Inflammatory macrophage (primary cell): ENCODE data around the gene ALOXE3.
"Not testable (repeated sequence)": the region's sequence is repeated elsewhere in the genome, so short reads cannot be mapped to it uniquely, and the experiment has no call there.

Experiments
- DNase-seq, 2 donors: peaks; one replicate each; pipeline ENCODE4 v3.0.0-alpha.2; 2020 to 2022

The ALOXE3 gene

DNA sequence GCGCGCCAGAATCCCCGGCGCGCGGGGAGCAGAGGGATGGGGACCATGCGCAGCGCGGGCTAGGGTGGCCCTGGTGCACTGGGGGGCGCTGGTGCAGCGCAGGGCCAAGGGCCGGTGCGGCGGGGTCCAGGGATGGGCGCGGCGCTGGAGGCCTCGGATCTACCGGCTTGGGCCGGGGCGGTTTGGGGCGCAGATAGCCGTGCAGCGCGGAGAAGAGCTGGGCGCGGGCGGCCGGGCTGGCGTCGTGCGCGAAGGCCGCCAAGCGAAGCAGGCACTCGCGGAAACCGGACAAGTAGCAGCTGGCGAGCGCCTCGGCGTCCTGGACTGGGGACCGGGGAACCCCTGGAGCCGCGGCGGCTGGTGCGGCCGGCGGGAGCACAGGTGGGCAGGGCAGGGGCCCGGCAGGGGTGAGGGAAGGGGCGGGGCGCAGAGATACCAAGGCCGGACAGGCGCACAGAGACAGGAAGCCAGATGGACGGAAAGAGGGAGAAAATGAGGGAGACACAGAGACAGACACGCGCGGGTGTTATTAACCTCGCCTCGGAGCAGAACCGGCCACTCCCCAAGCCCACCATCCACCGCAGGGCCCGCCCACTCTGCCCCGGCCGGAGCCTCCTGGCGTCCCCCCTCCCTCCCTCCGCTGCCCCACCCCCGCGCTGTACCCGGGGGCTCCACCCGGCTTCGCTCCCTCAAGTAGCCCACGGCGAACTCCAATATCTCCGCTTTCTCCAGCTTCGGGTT, 3.5 kb upstream of the ALOXE3 start:
- DNase-seq: peak in 1 of 2 donors; percentile 40

GRCh38 chr17:8121407-8121680, 3.0 kb upstream of the ALOXE3 start:
- DNase-seq: no peak

DNA sequence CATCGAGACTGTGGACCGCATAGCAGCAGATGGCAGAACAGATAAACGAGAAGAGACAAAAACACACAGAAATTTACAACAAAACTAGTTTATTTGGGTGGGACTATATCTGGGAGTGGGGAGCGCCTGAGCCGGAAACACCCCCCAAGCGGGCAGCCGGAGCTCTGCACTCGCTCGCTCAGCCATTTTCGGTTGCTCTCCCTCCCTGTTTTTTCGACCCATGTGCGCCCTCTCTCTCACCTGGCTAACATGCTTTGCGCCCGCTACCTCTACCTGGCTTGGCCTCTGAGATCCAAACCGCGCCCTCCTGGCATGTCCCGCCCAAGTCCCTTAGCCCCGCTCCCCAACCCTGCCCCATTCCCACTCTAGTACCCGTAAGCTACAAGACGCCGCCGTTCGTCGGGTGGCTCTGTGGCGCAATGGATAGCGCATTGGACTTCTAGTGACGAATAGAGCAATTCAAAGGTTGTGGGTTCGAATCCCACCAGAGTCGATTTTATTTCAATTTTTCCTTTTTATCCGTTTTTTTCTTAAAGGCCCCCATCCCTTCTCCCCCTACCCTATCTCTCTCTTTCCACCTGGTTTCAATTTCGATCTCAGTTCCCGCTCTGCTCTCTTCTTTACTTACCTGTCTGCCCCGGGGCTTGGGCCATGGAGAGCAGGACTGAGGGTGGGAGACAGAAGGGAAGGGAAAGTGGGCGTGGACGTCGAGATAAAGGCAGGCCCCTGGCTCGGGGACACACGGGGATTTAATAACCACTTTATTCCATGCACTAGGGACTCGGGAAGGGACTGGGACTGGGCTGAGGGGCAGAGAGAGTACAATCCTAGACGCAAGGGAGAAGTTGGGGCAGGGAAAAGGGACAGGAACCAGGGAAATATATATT, 2.4 kb upstream of the ALOXE3 start:
- DNase-seq: peak; percentile 60 to 74

- peak; percentile 92 to 93 for DNase-seq
These were observed 1.5 kb upstream of the ALOXE3 start for GRCh38 chr17:8119581-8120519.

- peak; percentile 84 to 86 for DNase-seq
These were observed 661 bp upstream of the ALOXE3 start for GRCh38 chr17:8118769-8119580.

- peak; percentile 44 to 66 for DNase-seq
These were observed 841 bp downstream of the ALOXE3 start for GRCh38 chr17:8117367-8117979.

- no peak for DNase-seq
These were observed 1.5 kb downstream of the ALOXE3 start for GRCh38 chr17:8116776-8117175.

- no peak for DNase-seq
These were observed 7.4 kb downstream of the ALOXE3 start for GRCh38 chr17:8110907-8111306.

GRCh38 chr17:8110456-8110804, 7.9 kb downstream of the ALOXE3 start:
- no peak for DNase-seq

DNA sequence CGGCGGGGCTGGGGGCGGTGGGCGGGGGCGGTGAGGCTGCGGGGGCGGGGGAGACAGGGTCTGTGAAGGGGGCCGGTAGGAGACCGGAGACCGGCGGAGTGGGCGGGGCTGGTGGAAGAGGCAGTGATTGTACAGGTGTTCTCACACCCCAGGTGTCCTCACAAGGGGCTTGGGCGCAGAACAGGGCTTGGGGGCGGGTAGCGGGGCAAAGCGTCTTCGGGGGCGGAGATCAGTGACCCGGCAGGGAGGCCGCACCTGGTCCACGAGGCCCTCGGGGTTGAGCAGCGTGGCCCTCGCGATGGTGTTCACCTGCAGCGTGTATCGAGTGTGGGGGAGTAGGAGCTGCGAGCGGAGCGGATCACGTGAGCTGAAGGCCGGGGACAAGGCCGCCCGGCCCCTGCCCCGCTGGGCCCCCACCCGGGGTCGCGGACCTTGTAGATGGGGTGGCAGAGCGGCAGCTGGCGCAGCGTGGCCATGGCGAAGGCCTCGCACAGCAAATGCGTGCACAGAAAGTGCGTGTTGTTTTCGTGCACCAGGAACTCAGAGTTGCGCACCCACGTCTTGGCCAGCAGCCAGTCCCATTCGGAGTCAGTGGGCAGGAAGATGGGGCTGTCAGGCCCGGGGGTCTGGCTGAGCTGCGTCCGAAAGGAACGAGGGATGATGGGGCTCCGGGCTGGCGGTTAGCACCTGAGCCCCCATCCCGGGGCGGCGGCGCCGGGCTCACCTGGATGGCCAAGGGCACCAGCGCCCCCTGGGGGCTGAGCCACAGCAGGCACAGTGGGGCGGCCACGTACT, 8.5 kb downstream of the ALOXE3 start:
- peak in 1 of 2 donors; percentile 49 for DNase-seq

GRCh38 chr17:8108972-8109660, 9.2 kb downstream of the ALOXE3 start:
- DNase-seq: no peak

DNA sequence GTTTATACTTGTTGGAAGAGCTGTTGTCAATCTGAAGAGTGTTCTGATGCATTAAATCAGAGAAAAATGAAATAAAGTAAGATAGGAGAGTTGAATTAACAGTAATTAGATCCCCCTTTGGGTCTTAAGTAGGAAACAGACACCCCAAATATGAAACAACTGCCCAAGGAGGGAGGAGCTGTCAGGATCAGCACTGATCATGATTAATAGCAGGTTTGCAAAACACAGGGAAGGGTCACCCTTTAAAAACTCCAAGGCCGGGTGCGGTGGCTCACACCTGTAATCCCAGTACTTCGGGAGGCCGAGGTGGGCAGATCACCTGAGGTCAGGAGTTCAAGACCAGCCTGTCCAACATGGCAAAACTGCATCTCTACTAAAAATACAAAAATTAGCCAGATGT, 11.3 kb downstream of the ALOXE3 start:
- not testable (repeated sequence) for DNase-seq

GRCh38 chr17:8105957-8106398, 12.3 kb downstream of the ALOXE3 start:
- DNase-seq: peak; percentile 50 to 77

- no peak for DNase-seq
These were observed 13.4 kb downstream of the ALOXE3 start for GRCh38 chr17:8104911-8105310.

DNA sequence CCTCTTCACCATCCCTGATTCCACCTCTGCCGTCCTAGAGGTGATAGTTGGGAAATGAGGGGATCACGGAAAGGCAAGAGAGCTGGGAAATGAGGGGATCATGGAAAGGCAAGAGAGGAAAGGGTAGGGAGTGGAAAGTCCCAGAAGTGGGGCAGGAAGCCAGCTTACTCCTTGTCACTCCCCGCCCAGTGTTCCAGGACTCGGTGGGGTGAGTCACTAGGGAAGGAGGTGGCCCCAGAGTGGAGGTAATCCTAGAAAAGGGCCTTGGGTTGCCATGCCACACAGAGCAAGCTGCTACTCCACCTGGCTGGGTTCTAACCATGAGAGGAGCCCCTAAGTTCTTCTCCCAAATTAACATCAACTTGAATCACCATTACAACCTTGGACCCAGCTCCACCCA, 14.8 kb downstream of the ALOXE3 start:
- DNase-seq: no peak

DNA sequence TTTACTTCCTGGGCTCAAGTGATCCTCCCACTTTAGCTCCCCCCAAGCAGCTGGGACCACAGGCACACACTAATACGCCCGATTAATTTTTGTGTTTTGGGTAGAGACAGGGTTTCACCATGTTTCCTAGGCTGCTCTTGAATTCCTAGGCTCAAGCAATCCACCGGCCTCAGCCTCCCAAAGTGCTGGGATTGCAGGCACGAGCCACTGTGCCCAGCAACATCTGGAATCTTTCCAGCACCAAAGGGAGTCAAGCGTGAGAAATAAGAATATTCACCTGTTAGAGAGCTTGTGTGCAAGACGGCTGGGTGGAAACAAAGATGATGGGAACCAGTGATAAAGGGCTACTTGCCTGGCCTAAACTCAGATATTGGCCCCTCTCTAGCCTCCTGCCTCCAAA, 16.6 kb downstream of the ALOXE3 start:
- no peak for DNase-seq

- DNase-seq: no peak
These were observed 17.6 kb downstream of the ALOXE3 start for GRCh38 chr17:8100763-8101162.

- no peak for DNase-seq
These were observed 18.2 kb downstream of the ALOXE3 start for GRCh38 chr17:8100111-8100510.

DNA sequence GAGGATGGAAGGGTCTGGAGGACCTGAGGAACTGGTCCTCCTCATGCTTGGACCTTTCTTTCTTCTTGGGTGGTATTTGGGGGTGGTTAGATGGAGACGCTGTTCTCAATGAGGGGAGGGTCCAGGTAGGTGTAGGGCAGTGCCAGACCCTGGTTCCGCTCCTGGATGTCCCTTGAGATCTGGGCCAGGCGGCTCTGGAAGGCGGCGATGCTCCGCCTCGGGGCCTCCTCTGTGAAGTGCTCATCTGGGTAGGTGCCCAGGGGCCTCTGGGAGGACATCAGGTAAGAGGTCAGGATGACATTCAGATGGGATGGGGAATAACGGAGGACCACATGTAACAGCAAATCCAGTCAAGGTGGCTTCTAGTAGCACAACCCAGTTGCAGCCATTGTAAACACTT, 21.8 kb downstream of the ALOXE3 start:
- DNase-seq: no peak

DNA sequence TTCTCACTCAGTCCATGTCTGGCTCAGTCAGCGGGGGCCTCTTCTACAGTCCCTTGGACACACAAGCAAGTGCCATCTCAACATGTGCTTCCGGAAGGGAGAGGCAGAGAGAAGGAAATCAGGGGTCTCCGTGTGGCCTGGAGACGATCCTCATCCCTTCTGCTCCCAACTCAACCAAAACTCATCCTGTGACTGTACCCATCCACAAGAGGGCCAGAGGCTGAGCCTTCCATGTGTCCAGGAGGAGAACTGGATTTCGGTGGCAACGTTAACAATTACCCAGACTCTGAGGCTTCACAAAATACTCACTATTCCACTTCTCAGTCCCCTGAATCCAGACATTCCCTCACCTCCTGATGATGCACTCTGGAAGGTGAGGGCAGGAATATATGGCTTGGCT, 23.0 kb downstream of the ALOXE3 start:
- no peak for DNase-seq
